Hepatocyte (in vitro differentiated cells): ENCODE results near the gene THBS2.
"Not testable (repeated sequence)": the region's sequence is repeated elsewhere in the genome, so short reads cannot be mapped to it uniquely, and the experiment has no call there.

Experiments used
- EZH2 ChIP-seq: fragments of 200-600 bp; sonication (generic); IDR thresholded peaks from 2 replicates; pipeline ENCODE4 v1.6.1; 2016; ENCODE audit warnings: antibody characterized with exemption, mild to moderate bottlenecking, borderline replicate concordance
- TF ChIP-seq, protein P1 (sequence below): fragments of 200-600 bp; sonication (generic); IDR thresholded peaks from 2 replicates; pipeline ENCODE4 v1.5.1; 2016; ENCODE audit warnings: antibody characterized with exemption, mild to moderate bottlenecking; ENCODE audit not compliant: poor library complexity

DNA sequence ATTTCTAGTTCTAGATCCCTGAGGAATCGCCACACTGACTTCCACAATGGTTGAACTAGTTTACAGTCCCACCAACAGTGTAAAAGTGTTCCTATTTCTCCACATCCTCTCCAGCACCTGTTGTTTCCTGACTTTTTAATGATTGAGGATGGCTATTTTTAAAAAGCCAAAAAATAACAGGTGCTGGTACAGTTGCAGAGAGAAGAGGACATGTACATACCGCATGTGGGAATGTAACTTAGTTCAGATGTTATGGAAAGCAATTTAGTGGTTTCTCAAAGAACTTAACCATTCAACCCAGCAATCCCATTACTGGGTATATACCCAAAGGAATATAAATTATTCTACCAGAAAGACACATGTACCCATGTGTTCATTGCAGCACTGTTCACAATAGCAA, 57.4 kb downstream of the THBS2 start:
- TF ChIP-seq, protein P1, sequence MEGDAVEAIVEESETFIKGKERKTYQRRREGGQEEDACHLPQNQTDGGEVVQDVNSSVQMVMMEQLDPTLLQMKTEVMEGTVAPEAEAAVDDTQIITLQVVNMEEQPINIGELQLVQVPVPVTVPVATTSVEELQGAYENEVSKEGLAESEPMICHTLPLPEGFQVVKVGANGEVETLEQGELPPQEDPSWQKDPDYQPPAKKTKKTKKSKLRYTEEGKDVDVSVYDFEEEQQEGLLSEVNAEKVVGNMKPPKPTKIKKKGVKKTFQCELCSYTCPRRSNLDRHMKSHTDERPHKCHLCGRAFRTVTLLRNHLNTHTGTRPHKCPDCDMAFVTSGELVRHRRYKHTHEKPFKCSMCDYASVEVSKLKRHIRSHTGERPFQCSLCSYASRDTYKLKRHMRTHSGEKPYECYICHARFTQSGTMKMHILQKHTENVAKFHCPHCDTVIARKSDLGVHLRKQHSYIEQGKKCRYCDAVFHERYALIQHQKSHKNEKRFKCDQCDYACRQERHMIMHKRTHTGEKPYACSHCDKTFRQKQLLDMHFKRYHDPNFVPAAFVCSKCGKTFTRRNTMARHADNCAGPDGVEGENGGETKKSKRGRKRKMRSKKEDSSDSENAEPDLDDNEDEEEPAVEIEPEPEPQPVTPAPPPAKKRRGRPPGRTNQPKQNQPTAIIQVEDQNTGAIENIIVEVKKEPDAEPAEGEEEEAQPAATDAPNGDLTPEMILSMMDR: not testable (repeated sequence)
- not testable (repeated sequence) for TF ChIP-seq EZH2
